Muscle layer of duodenum (tissue), 2 donors: ENCODE results near the gene CFAP74.
"Not testable (repeated sequence)": the region's sequence is repeated elsewhere in the genome, so short reads cannot be mapped to it uniquely, and the experiment has no call there.

Experiments
- H3K27ac ChIP-seq: one replicate; pipeline ENCODE4 v1.7.0; 2013; ENCODE audit warnings: mild to moderate bottlenecking, low read length
- H3K27me3 ChIP-seq: one replicate; pipeline ENCODE4 v1.7.0; 2013; ENCODE audit warnings: low read depth, mild to moderate bottlenecking, control low read depth, low read length
- H3K36me3 ChIP-seq, 2 donors: one replicate each; pipeline ENCODE4 v1.7.0; 2013; ENCODE audit warnings: low read length in 2 of 2, control low read depth in 1 of 2, mild to moderate bottlenecking in 1 of 2; ENCODE audit not compliant: insufficient read depth in 2 of 2, control insufficient read depth in 1 of 2
- H3K4me1 ChIP-seq, 2 donors: one replicate each; pipeline ENCODE4 v1.7.0; 2013; ENCODE audit warnings: low read length in 2 of 2, mild to moderate bottlenecking in 2 of 2, control low read depth in 1 of 2, moderate library complexity in 1 of 2; ENCODE audit not compliant: insufficient read depth in 2 of 2, control insufficient read depth in 1 of 2
- H3K4me3 ChIP-seq, 2 donors: one replicate each; pipeline ENCODE4 v1.7.0; 2013; ENCODE audit warnings: low read length in 2 of 2, low read depth in 1 of 2, mild to moderate bottlenecking in 1 of 2
- H3K9me3 ChIP-seq, 2 donors: one replicate each; pipeline ENCODE4 v1.7.0; 2013; ENCODE audit warnings: low read length in 2 of 2, control low read depth in 1 of 2, mild to moderate bottlenecking in 1 of 2; ENCODE audit not compliant: control insufficient read depth in 1 of 2
- donor health status: healthy.

The CFAP74 gene

GRCh38 chr1:1939296-1940122, 64.1 kb downstream of the CFAP74 start:
- no peaks in the 10 kb centered on the region for H3K27me3 ChIP-seq
- no peak overlapping the region for H3K27ac ChIP-seq
- peaks cover 0 to 9% of the 10 kb centered on the region in 2 donors for H3K4me1 ChIP-seq

GRCh38 chr1:1938613-1939295, 64.8 kb downstream of the CFAP74 start:
- Histone ChIP-seq H3K4me3 (no peak overlapping the region), H3K27ac (no peak overlapping the region), H3K4me1 (peaks cover 0 to 2% of the 10 kb centered on the region in 2 donors), H3K27me3 (no peaks in the 10 kb centered on the region), H3K36me3 (no peaks in the 10 kb centered on the region), H3K9me3 (no peaks in the 10 kb centered on the region)

More at GRCh38 chr1:1939296-1940122, 64.1 kb downstream of the CFAP74 start:
- no peak overlapping the region for H3K4me3 ChIP-seq
- H3K36me3 ChIP-seq: no peaks in the 10 kb centered on the region
- no peaks in the 10 kb centered on the region for H3K9me3 ChIP-seq

DNA sequence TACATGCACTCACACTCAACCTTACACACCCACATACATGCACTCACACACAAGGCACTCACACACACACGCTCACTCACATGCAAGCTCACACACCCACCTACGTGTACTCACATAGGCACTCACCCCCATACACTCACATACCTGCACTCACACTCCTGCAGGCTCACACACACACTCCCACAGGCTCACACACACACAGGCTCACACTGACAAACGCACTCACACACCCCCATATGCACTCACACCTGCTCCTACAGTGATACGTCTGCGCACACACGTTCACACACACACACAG, 65.4 kb downstream of the CFAP74 start:
- no peaks in the 10 kb centered on the region for H3K4me1 ChIP-seq
- no peak overlapping the region for H3K4me3 ChIP-seq
- no peaks in the 10 kb centered on the region for H3K27me3 ChIP-seq
- H3K9me3 ChIP-seq: no peaks in the 10 kb centered on the region
- no peaks in the 10 kb centered on the region for H3K36me3 ChIP-seq
- H3K27ac ChIP-seq: no peak overlapping the region

DNA sequence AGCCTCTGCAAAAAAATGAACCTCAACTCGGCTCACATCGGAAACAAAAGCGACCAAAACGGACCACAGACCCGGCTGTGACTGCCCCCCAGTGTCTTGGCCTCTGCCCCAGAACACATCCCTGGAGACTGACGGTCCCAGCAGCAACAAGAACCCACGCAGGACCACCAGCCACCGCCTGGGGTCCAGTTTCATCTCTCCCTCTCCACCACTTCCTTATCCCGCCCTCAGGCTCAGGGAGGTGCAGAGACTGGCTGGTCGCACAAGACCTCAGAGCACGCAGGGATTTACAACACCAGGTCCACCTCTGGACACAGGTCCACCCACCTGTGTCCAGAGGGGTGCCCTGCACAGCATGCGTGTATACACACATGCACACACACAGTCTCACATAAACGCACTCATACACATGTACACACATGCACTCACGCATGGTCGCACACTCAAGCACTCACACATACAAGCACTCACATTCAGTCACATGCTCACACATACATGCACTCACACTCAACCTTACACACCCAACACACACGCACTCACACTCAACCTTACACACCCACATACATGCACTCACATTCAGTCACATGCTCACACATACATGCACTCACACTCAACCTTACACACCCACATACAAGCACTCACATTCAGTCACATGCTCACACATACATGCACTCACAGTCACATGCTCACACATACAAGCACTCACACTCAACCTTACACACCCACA, 65.9 kb downstream of the CFAP74 start:
- no peak overlapping the region for H3K27ac ChIP-seq
- no peaks in the 10 kb centered on the region for H3K27me3 ChIP-seq

GRCh38 chr1:1937061-1937460, 66.5 kb downstream of the CFAP74 start:
- Histone ChIP-seq H3K4me1 (no peaks in the 10 kb centered on the region), H3K36me3 (no peaks in the 10 kb centered on the region), H3K27me3 (no peaks in the 10 kb centered on the region), H3K4me3 (no peak overlapping the region), H3K27ac (no peak overlapping the region), H3K9me3 (no peaks in the 10 kb centered on the region)

More for the DNA sequence above, 65.9 kb downstream of the CFAP74 start:
- Histone ChIP-seq H3K4me3 (no peak overlapping the region), H3K9me3 (no peaks in the 10 kb centered on the region), H3K4me1 (no peaks in the 10 kb centered on the region), H3K36me3 (no peaks in the 10 kb centered on the region)

- H3K4me1 ChIP-seq, H3K4me3 ChIP-seq, H3K27ac ChIP-seq, H3K9me3 ChIP-seq, H3K27me3 ChIP-seq, H3K36me3 ChIP-seq: not testable (repeated sequence)
These were observed 68.7 kb downstream of the CFAP74 start for GRCh38 chr1:1934848-1935247.

DNA sequence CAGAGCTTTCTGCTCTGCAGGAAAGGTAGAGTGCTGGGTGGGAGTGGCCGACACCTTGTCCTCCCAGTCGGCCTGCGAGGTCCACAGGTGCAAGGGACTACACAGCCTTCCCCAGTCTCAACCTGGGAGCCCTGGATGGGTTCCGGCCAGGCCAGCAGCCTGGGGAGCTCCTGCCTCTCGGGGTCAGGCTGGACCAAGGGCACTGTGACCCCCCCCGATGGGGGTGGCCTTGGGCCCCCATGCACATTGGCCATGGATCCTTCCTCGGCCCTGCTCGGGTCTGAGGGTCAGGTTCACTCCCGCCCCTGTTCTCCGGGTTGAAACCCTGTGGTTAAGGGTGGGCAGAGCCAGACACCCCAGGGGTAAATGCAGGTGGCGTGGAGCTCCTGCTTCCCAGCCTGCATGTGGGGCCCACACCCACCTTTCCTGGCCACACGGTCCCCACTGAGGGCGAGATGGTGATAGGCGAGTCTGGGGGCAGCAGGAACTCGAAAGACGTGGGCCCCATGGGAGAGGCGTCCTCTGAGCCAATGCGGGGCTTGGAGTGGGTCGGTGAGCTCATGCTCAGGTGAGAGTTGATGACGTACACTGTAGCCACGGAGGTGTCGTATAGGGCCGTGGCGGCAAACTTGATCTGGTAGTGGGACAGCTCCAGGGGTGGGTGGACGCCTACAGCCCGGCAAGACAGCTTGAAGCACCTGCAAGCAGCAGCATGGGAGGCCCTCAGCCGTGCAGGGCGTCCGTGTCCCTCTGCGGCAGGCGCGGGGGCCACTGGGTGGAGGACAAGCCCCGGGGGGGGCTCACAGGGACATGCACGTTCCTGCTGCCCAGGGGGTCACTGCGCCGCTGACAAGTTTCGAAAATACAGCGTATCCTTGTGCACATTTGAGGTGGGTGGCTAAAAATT, 73.7 kb downstream of the CFAP74 start:
- H3K36me3 ChIP-seq: no peaks in the 10 kb centered on the region

GRCh38 chr1:1929102-1929638, 74.4 kb downstream of the CFAP74 start:
- H3K36me3 ChIP-seq: no peaks in the 10 kb centered on the region
- no peaks in the 10 kb centered on the region for H3K4me1 ChIP-seq
- H3K9me3 ChIP-seq: no peaks in the 10 kb centered on the region
- no peaks in the 10 kb centered on the region for H3K27me3 ChIP-seq
- no peak overlapping the region for H3K27ac ChIP-seq
- H3K4me3 ChIP-seq: no peak overlapping the region

More for the DNA sequence above, 73.7 kb downstream of the CFAP74 start:
- H3K4me3 ChIP-seq: no peak overlapping the region
- no peak overlapping the region for H3K27ac ChIP-seq
- H3K9me3 ChIP-seq: no peaks in the 10 kb centered on the region
- H3K27me3 ChIP-seq: no peaks in the 10 kb centered on the region
- H3K4me1 ChIP-seq: no peaks in the 10 kb centered on the region

DNA sequence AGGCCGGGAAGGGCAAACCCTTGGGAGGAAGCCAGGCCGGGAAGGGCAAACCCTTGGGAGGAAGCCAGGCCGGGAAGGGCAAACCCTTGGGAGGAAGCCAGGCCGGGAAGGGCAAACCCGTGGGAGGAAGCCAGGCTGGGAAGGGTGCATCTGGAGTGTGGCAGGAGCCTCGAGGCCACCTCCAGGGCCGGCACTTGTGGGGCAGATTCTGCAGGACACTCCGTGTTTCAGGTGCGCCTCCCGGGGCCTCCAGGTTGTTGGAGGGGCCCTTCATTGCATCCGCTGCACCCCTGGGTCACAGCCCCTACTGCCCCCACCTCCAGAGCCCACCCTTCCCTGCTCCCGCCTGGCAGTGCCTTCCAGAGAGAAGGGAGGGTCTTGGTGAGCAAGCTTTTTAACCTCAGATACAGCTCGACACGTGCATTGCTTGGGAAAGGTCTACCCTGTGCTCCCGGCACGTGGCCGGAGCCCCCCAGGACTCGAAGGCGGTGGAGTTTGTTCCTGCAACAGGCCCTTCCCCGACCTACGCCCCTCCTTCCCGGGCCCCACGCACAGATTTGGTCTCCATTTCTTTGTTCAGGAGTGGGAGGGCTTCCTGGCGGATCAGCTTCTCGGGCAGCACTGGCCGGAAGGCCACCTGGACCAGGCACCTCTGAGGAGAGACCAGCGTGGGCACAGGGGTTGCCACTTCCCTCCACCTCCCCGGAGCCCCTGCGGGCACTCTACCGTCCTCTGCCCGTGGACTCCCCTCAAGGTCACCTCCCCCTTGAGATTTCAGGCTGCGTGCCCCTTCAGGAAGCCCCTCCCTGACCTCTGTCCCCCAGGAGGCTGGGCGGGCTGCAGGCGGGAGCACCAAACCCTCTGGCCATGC, 75.1 kb downstream of the CFAP74 start:
- Histone ChIP-seq H3K4me1 (no peaks in the 10 kb centered on the region), H3K27ac (no peak overlapping the region), H3K4me3 (no peak overlapping the region), H3K27me3 (no peaks in the 10 kb centered on the region), H3K9me3 (no peaks in the 10 kb centered on the region), H3K36me3 (no peaks in the 10 kb centered on the region)

- no peaks in the 10 kb centered on the region for H3K9me3 ChIP-seq
- H3K27me3 ChIP-seq: no peaks in the 10 kb centered on the region
- no peaks in the 10 kb centered on the region for H3K36me3 ChIP-seq
- no peak overlapping the region for H3K27ac ChIP-seq
- no peaks in the 10 kb centered on the region for H3K4me1 ChIP-seq
- H3K4me3 ChIP-seq: no peak overlapping the region
These were observed 75.8 kb downstream of the CFAP74 start for GRCh38 chr1:1927751-1928150.
